Measurements from ENCODE around the gene MAGEB1.

The MAGEB1 gene

DNA sequence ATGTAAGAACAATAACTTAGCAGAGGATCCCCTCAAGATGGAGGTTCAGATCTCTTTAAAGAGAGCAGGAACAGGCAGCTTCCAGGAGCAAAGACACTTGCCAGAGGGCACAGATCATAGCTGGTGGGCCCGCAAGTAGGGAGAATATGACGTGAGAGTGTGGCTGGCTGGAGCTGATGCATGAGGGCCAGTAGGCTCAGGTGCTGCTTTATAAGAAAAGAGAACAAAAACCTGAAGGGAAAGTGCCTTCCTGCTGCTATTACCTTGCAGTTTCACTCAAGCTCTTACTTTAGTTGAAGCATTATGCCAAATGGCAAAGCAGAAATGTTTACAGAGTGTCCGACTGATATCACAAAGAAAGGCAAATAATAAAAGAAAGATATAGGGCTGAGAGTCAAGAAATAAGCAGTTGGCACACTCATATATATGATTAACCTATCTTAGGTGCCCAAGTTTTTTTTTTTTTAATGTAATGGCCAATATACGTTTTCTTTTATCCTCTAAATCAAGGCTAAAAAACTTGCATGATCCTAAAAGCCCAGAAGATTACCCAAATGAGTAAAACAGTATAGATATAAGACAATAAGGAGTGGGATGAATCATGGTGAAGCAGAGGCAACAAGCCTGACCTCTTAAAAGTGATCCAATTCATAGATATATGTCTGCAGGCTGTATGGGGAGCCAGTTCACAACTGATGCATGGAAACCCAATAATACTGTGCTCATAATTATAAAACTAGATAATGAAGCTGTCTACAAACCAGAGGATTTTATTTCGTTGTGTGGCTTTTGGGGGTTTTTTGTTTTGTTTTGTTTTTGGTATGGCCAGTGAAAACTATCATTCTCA lies 49.7 kb downstream of the MAGEB1 start:
- no peak for TF ChIP-seq ESRRG (CRISPR knock-in tag; IDR thresholded peaks at IDR 0.05)
- TF ChIP-seq ZNF8 (CRISPR knock-in tag; IDR thresholded peaks at IDR 0.05) = no peak
- TF ChIP-seq, protein P1, sequence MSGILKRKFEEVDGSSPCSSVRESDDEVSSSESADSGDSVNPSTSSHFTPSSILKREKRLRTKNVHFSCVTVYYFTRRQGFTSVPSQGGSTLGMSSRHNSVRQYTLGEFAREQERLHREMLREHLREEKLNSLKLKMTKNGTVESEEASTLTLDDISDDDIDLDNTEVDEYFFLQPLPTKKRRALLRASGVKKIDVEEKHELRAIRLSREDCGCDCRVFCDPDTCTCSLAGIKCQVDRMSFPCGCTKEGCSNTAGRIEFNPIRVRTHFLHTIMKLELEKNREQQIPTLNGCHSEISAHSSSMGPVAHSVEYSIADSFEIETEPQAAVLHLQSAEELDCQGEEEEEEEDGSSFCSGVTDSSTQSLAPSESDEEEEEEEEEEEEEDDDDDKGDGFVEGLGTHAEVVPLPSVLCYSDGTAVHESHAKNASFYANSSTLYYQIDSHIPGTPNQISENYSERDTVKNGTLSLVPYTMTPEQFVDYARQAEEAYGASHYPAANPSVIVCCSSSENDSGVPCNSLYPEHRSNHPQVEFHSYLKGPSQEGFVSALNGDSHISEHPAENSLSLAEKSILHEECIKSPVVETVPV (CRISPR knock-in tag; IDR thresholded peaks at IDR 0.05) = no peak
- no peak for TF ChIP-seq TCF4 (CRISPR knock-in tag; IDR thresholded peaks at IDR 0.05; ENCODE audit: borderline replicate concordance)
- no peak for TF ChIP-seq ZFP3 (CRISPR knock-in tag; IDR thresholded peaks at IDR 0.05)
- TF ChIP-seq GLIS3 (CRISPR knock-in tag; IDR thresholded peaks at IDR 0.05) = no peak
- TF ChIP-seq, protein P2, sequence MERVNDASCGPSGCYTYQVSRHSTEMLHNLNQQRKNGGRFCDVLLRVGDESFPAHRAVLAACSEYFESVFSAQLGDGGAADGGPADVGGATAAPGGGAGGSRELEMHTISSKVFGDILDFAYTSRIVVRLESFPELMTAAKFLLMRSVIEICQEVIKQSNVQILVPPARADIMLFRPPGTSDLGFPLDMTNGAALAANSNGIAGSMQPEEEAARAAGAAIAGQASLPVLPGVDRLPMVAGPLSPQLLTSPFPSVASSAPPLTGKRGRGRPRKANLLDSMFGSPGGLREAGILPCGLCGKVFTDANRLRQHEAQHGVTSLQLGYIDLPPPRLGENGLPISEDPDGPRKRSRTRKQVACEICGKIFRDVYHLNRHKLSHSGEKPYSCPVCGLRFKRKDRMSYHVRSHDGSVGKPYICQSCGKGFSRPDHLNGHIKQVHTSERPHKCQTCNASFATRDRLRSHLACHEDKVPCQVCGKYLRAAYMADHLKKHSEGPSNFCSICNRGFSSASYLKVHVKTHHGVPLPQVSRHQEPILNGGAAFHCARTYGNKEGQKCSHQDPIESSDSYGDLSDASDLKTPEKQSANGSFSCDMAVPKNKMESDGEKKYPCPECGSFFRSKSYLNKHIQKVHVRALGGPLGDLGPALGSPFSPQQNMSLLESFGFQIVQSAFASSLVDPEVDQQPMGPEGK (CRISPR knock-in tag; IDR thresholded peaks at IDR 0.05; ENCODE audit: borderline replicate concordance) = no peak
- no peak for TF ChIP-seq RARB (CRISPR knock-in tag; IDR thresholded peaks at IDR 0.05)
- no peak for TF ChIP-seq ISL1 (CRISPR knock-in tag; IDR thresholded peaks at IDR 0.05)
- TF ChIP-seq ZNF565 (CRISPR knock-in tag; conservative IDR thresholded peaks at IDR 0.05; ENCODE audit: low read depth) = no peak
- TF ChIP-seq ZC3H10 (CRISPR knock-in tag; IDR thresholded peaks at IDR 0.05) = no peak
- TF ChIP-seq PPARA (CRISPR knock-in tag; IDR thresholded peaks at IDR 0.05; ENCODE audit: borderline replicate concordance) = no peak
- no peak for ATAC-seq

DNA sequence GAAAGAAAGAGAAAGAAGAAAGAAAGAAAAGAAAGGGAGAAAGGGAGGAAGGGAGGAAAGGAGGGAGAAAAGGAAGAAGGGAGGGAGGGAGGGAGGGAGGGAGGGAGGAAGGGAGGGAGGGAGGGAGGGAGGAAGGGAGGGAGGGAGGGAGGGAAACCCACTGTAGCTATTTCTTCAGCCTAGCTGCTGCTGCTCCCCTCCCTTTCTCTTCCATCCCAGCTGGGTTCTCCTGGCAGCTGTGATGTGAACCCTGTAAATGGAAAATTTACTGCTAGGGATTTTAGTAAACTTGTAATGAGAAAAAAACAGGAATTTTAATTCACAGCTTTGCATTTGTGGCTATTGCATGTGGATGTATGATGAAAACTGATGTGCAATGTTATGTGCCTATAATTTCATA lies 54.3 kb downstream of the MAGEB1 start:
- TF ChIP-seq ZNF70 (CRISPR knock-in tag; IDR thresholded peaks at IDR 0.05) = no peak
- TF ChIP-seq PPARA (CRISPR knock-in tag; IDR thresholded peaks at IDR 0.05; ENCODE audit: borderline replicate concordance) = no peak
- ATAC-seq = no peak

Measured in SK-N-SH treated with all-trans-retinoic acid at 6 μM for 48 hours (cell line).